ENCODE results near the gene NCAPH2. TPM values are rescaled to one million over a fixed set of nuclear protein-coding genes. Genes with fewer than 3 reads are reported as not detected.
A peak's percentile ranks its signal among the peaks of the same experiment; 100 is the strongest.

NCAPH2 gene
- total and polyA plus RNA-seq, 9 of the 15 experiments (the other 6 are each of a cell fraction or from before 2014, with no cell fraction given): 3.6 to 88.6 (median 32.4) TPM

GRCh38 chr22:50545522-50546325 is 37.7 kb downstream of the NCAPH2 start, which contains the start of gene KLHDC7B (continued):
- no peak for TF ChIP-seq POLR2AphosphoS2 (IDR thresholded peaks at IDR 0.05; ENCODE audit: low read length)
- peak; percentile 6; the same call in 1 of the 2 replicates for TF ChIP-seq ARID1B (IDR thresholded peaks at IDR 0.05)
- TF ChIP-seq FUS (optimal IDR thresholded peaks at IDR 0.05; ENCODE audit: low read depth, low read length): no peak
- TF ChIP-seq JUN (IDR thresholded peaks at IDR 0.05; ENCODE audit: borderline replicate concordance, low read depth, low read length): peak; percentile 35; the same call in 1 of the 2 replicates
- TF ChIP-seq JUN (CRISPR knock-in tag; IDR thresholded peaks at IDR 0.05; ENCODE audit: borderline replicate concordance): no peak
- TF ChIP-seq CBX2 (IDR thresholded peaks at IDR 0.05; ENCODE audit: insufficient read depth, low read length, poor library complexity, severe bottlenecking): no peak
- TF ChIP-seq ERF (CRISPR knock-in tag; IDR thresholded peaks at IDR 0.05): no peak
- no peak for TF ChIP-seq ZNF707 (CRISPR knock-in tag; conservative IDR thresholded peaks at IDR 0.05)
- TF ChIP-seq POLR2A (conservative IDR thresholded peaks at IDR 0.05): no peak
- TF ChIP-seq RERE (CRISPR knock-in tag; IDR thresholded peaks at IDR 0.05; ENCODE audit: borderline replicate concordance): no peak
- TF ChIP-seq ZNF232 (CRISPR knock-in tag; IDR thresholded peaks at IDR 0.05): no peak
- TF ChIP-seq E2F1 (CRISPR knock-in tag; IDR thresholded peaks at IDR 0.05): no peak
- no peak for TF ChIP-seq PHB (CRISPR knock-in tag; IDR thresholded peaks at IDR 0.05)
- TF ChIP-seq NFRKB (IDR thresholded peaks at IDR 0.05; ENCODE audit: low read depth): peak; percentile 63; the same call in 1 of the 2 replicates
- TF ChIP-seq JUND (IDR thresholded peaks at IDR 0.05; ENCODE audit: borderline replicate concordance, low read depth, low read length): peak; percentile 53; the same call in 1 of the 2 replicates
- peak; percentile 12; the same call in 1 of the 3 replicates for TF ChIP-seq JUND (tag; IDR thresholded peaks at IDR 0.05; ENCODE audit: borderline replicate concordance, low read depth, low read length)
- TF ChIP-seq ZFPM2 (CRISPR knock-in tag; IDR thresholded peaks at IDR 0.05): no peak
- peak in 1 of 2 experiments; percentile 15; a peak in 1 of 4 replicates for TF ChIP-seq RAD21 (CRISPR knock-in tag; conservative IDR thresholded peaks at IDR 0.05 in 1 of 2, IDR thresholded peaks at IDR 0.05 in 1 of 2)
- TF ChIP-seq POLR2H (tag; IDR thresholded peaks at IDR 0.05; ENCODE audit: low read depth): peak; percentile 68
- TF ChIP-seq ZNF696 (CRISPR knock-in tag; conservative IDR thresholded peaks at IDR 0.05): no peak
- TF ChIP-seq ZKSCAN3 (CRISPR knock-in tag; IDR thresholded peaks at IDR 0.05): no peak
- TF ChIP-seq ATF7 (IDR thresholded peaks at IDR 0.05): peak; percentile 71
- no peak for TF ChIP-seq SAFB2 (IDR thresholded peaks at IDR 0.05; ENCODE audit: borderline replicate concordance, low read depth, low read length, severe bottlenecking)
- no peak for TF ChIP-seq MCM3 (IDR thresholded peaks at IDR 0.05)
